Chondrocyte (in vitro differentiated cells): ENCODE data around the gene TEX19. TPM values are rescaled to one million over a fixed set of nuclear protein-coding genes. Genes with fewer than 3 reads are reported as not detected.
"Not testable (repeated sequence)": the region's sequence is repeated elsewhere in the genome, so short reads cannot be mapped to it uniquely, and the experiment has no call there.

Experiments used
- DNase-seq: peaks from one replicate; pipeline ENCODE4 v3.0.0; 2021; ENCODE audit warnings: mixed read lengths, low spot score
- H3K27ac Mint-ChIP-seq: one replicate; pipeline ENCODE4 v1.8.0; 2021; ENCODE audit warnings: mild to moderate bottlenecking, moderate library complexity, mixed read lengths; ENCODE audit not compliant: unreplicated experiment
- H3K27me3 Mint-ChIP-seq: 2 replicates; pipeline ENCODE4 v1.8.0; 2021; ENCODE audit warnings: low read depth, mixed read lengths
- H3K36me3 Mint-ChIP-seq: 2 replicates; pipeline ENCODE4 v1.8.0; 2021; ENCODE audit warnings: low read depth, mixed read lengths
- H3K4me1 Mint-ChIP-seq: 2 replicates; pipeline ENCODE4 v1.8.0; 2021; ENCODE audit warnings: low read depth, mild to moderate bottlenecking, mixed read lengths
- H3K4me3 Mint-ChIP-seq: one replicate; pipeline ENCODE4 v1.8.0; 2021; ENCODE audit warnings: mild to moderate bottlenecking, moderate library complexity, mixed read lengths; ENCODE audit not compliant: unreplicated experiment
- H3K9me3 Mint-ChIP-seq: 2 replicates; pipeline ENCODE4 v1.8.0; 2021; ENCODE audit warnings: low read depth, mixed read lengths
- CTCF ChIP-seq: fragments of 200-600 bp; sonication (generic); IDR thresholded peaks from 2 replicates; pipeline ENCODE4 v1.5.0; 2021; ENCODE audit warnings: antibody characterized with exemption, mild to moderate bottlenecking, moderate library complexity
- total RNA-seq: library from RNA; stranded (reverse); gene quantifications from 3 replicates; pipeline ENCODE4 v1.2.1, GENCODE V29; 2021

TEX19 gene
- total RNA-seq, 1 donor from 2014 or later, result not detected

- no peaks in the 10 kb centered on the region for H3K9me3 Mint-ChIP-seq
- H3K4me3 Mint-ChIP-seq, result no peak overlapping the region
- peaks cover 33% of the 10 kb centered on the region for H3K27me3 Mint-ChIP-seq
- DNase-seq, result peak; percentile 77
- TF ChIP-seq CTCF, result no peak
- H3K4me1 Mint-ChIP-seq, result peaks cover 6% of the 10 kb centered on the region
- no peak overlapping the region for H3K27ac Mint-ChIP-seq
- H3K36me3 Mint-ChIP-seq, result no peaks in the 10 kb centered on the region
These were observed 17.1 kb downstream of the TEX19 start for GRCh38 chr17:82376042-82376730.

DNA sequence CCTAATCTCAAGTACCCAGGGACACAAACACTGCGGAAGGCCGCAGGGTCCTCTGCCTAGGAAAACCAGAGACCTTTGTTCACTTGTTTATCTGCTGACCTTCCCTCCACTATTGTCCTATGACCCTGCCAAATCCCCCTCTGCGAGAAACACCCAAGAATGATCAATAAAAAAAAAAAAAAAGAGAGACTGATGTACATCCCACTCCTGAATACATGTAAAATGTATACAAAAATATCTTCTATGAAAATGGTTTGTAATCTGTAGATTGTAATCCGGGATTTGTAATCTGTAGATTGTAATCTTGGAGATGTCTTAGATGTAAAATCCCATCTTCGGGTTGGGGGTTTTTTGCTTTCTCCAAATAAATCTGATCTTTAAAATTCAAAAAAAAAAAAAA lies 18.2 kb downstream of the TEX19 start:
- not testable (repeated sequence) for H3K4me3 Mint-ChIP-seq, H3K9me3 Mint-ChIP-seq, DNase-seq, H3K36me3 Mint-ChIP-seq, H3K27ac Mint-ChIP-seq, H3K4me1 Mint-ChIP-seq
- peaks cover 37% of the 10 kb centered on the region for H3K27me3 Mint-ChIP-seq

DNA sequence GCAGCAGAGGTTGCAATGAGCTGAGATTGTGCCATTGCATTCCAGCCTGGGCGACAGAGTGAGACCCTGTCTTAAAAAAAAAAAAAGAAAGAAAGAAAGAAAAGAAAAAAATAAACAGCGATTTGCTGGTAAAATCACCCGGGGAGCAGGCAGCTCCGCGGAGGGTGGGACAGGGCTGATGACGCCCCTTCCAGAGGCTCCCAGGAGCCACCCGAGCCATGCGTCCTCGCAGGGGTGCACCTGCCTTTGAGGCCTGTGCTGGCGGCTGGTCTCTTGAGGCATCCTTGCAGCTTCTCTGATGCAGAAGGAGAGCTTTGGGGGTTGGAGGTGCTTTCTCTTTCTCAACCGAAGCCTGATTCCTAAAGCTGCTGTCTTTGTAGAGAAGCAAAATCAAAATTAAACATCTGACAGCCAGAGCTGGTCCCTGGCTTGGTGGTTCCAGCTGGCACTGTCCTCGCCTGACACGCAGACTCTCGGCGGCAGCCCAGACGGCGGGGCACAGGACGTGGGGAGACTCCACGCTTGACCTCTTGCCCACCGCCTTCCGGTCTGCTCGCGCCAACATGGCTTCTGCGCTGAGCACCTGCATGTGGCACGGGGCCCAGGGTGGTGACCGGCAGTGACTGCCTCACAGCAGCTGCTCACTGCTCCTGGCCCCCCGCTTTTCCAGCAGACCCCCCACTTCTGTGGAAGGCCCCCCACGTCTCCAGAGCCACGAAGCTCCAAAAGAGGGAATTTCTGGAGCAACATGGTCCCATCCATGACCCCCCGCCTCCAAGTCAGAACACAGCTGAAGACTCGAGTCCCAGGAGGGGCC lies 19.1 kb downstream of the TEX19 start:
- peak; percentile 81 for DNase-seq
- H3K27ac Mint-ChIP-seq, result no peak overlapping the region
- peaks cover 30% of the 10 kb centered on the region for H3K27me3 Mint-ChIP-seq
- H3K4me1 Mint-ChIP-seq, result no peaks in the 10 kb centered on the region
- no peaks in the 10 kb centered on the region for H3K9me3 Mint-ChIP-seq
- H3K4me3 Mint-ChIP-seq, result no peak overlapping the region
- H3K36me3 Mint-ChIP-seq, result no peaks in the 10 kb centered on the region
- TF ChIP-seq CTCF, result no peak

DNA sequence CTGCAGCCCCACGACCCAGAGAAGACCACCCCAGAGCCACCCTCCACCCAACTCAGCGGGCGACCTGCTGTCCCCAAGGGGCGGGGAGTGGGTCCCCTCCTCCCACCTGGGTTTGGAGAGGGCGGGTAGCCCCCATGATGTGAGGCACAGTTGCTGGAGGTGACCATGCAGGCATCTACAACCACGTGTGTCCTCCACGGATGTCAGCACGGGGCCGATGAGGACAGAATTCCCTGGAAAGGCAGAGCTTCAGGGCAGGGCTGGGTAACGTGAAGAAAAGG lies 19.6 kb downstream of the TEX19 start:
- Mint-ChIP-seq H3K27me3 (peaks cover 26% of the 10 kb centered on the region), H3K4me1 (no peaks in the 10 kb centered on the region), H3K36me3 (no peaks in the 10 kb centered on the region), H3K9me3 (no peaks in the 10 kb centered on the region), H3K4me3 (no peak overlapping the region), H3K27ac (no peak overlapping the region)
- no peak for TF ChIP-seq CTCF
- peak; percentile 81 for DNase-seq

DNA sequence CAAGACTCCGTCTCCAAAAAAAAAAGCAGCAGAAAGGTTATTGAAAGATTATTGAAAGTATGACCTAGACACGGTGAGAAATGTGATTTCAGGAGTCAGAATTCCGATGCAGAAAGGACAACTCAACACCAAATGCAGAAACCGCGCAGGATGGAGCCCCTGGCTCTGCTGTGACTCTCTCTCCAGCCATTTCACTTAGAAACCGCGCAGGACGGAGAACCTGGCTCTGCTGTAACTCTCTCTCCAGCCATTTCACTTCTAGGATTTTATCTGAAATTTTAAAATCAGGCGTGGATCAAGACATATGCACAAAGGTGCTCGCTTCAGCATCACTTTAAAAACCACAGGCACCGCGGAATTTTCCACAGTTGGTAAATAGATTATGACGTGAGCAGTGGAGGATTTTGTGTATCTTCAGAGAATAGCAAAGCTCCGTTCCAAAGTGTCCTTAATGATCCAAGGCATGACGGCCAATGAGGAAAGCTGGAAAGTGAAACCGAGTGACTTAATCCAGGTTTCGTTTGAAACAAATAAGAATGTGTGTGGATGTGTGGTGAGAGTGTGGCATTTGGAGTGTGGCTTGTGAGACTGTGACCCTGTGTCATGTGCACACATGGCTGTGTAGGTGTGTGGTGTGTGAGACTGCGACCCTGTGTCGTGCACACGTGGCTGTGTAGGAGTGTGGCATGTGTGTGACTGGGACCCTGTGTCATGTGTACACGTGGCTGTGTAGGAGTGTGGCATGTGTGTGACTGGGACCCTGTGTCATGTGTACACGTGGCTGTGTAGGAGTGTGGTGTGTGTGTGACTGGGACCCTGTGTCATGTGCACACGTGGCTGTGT lies 22.0 kb downstream of the TEX19 start:
- Mint-ChIP-seq H3K9me3 (no peaks in the 10 kb centered on the region), H3K27me3 (peaks cover 26% of the 10 kb centered on the region), H3K4me3 (no peak overlapping the region), H3K4me1 (peaks cover 7% of the 10 kb centered on the region), H3K27ac (no peak overlapping the region), H3K36me3 (no peaks in the 10 kb centered on the region)
- no peak for DNase-seq
- no peak for TF ChIP-seq CTCF

DNA sequence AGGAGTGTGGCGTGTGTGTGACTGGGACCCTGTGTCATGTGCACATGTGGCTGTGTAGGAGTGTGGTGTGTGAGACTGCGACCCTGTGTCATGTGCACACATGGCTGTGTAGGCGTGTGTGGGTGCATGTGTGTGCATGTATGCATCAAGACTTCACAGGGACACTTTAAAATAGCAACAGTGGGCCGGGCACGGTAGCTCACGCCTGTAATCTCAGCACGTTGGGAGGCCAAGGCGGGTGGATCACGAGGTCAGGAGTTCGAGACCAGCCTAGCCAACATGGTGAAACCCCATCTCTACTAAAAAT lies 22.6 kb downstream of the TEX19 start:
- not testable (repeated sequence) for H3K9me3 Mint-ChIP-seq, H3K36me3 Mint-ChIP-seq, H3K4me1 Mint-ChIP-seq, H3K27ac Mint-ChIP-seq, H3K4me3 Mint-ChIP-seq
- peak; percentile 49 for DNase-seq
- H3K27me3 Mint-ChIP-seq, result peaks cover 24% of the 10 kb centered on the region

- H3K4me3 Mint-ChIP-seq, H3K9me3 Mint-ChIP-seq, H3K36me3 Mint-ChIP-seq, H3K27ac Mint-ChIP-seq, H3K4me1 Mint-ChIP-seq: not testable (repeated sequence)
- peak; percentile 88 for DNase-seq
- H3K27me3 Mint-ChIP-seq, result peaks cover 22% of the 10 kb centered on the region
These were observed 23.3 kb downstream of the TEX19 start for GRCh38 chr17:82382220-82382932.
